ENCODE data around the gene OPTC. TPM values are rescaled to one million over a fixed set of nuclear protein-coding genes. Genes with fewer than 3 reads are reported as not detected.

The OPTC gene
- total and polyA plus RNA-seq, 9 donors, result 0.08 TPM; not detected in 8

GRCh38 chr1:203504400-203505250 lies 10.7 kb downstream of the OPTC start:
- no peaks in the 10 kb centered on the region for H3K36me3 ChIP-seq
- TF ChIP-seq POLR2A (IDR thresholded peaks at IDR 0.05) (no peak), EP300 (IDR thresholded peaks at IDR 0.05) (no peak)
- TF ChIP-seq, protein P1, sequence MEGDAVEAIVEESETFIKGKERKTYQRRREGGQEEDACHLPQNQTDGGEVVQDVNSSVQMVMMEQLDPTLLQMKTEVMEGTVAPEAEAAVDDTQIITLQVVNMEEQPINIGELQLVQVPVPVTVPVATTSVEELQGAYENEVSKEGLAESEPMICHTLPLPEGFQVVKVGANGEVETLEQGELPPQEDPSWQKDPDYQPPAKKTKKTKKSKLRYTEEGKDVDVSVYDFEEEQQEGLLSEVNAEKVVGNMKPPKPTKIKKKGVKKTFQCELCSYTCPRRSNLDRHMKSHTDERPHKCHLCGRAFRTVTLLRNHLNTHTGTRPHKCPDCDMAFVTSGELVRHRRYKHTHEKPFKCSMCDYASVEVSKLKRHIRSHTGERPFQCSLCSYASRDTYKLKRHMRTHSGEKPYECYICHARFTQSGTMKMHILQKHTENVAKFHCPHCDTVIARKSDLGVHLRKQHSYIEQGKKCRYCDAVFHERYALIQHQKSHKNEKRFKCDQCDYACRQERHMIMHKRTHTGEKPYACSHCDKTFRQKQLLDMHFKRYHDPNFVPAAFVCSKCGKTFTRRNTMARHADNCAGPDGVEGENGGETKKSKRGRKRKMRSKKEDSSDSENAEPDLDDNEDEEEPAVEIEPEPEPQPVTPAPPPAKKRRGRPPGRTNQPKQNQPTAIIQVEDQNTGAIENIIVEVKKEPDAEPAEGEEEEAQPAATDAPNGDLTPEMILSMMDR (IDR thresholded peaks at IDR 0.05), result peak; percentile 68 to 90 (median 86)
- intact Hi-C loops (cut with DNase I), result loop anchor here (2.0 to 10.0 kb wide), 5 partner anchors 120 to 198 kb away; partner anchors contain the start of gene ATP2B4 (in 4 of the 4)
- 33 to 34% (median 34%) methylated on average over 12 of the region's 12 CpGs for WGBS, 3 donors
- H3K4me1 ChIP-seq (ENCODE audit: insufficient read depth), result peaks cover 12% of the 10 kb centered on the region
- H3K27ac ChIP-seq, result no peak overlapping the region
- H3K9me3 ChIP-seq, result no peaks in the 10 kb centered on the region
- H3K4me3 ChIP-seq, result no peak overlapping the region
- DNase-seq, result peak; percentile 77 to 89 (median 86)
- H3K27me3 ChIP-seq, result no peaks in the 10 kb centered on the region

GRCh38 chr1:203505526-203506204 lies 11.7 kb downstream of the OPTC start:
- DNase-seq, result no peak
- H3K4me3 ChIP-seq, result no peak overlapping the region
- no peak overlapping the region for H3K27ac ChIP-seq
- TF ChIP-seq, protein P1 (IDR thresholded peaks at IDR 0.05), result no peak
- TF ChIP-seq POLR2A (IDR thresholded peaks at IDR 0.05), result no peak
- TF ChIP-seq EP300 (IDR thresholded peaks at IDR 0.05), result no peak
- no peaks in the 10 kb centered on the region for H3K36me3 ChIP-seq
- H3K4me1 ChIP-seq (ENCODE audit: insufficient read depth), result peaks cover 12% of the 10 kb centered on the region
- intact Hi-C loops (cut with DNase I), result loop anchor here (2.0 to 10.0 kb wide), 5 partner anchors 119 to 197 kb away; partner anchors contain the start of gene ATP2B4 (in 3 of the 4)
- WGBS, 3 donors, result 83 to 86% (median 84%) methylated on average over 8 of the region's 8 CpGs
- no peaks in the 10 kb centered on the region for H3K9me3 ChIP-seq
- H3K27me3 ChIP-seq, result no peaks in the 10 kb centered on the region

- H3K27ac ChIP-seq, result peak overlapping the region; percentile 35 to 64
- no peaks in the 10 kb centered on the region for H3K27me3 ChIP-seq
- DNase-seq, result peak; percentile 53 to 62 (median 55)
- no peaks in the 10 kb centered on the region for H3K36me3 ChIP-seq
- H3K4me1 ChIP-seq (ENCODE audit: insufficient read depth), result peaks cover 12% of the 10 kb centered on the region
- intact Hi-C loops (cut with DNase I), result loop anchor here in 3 of 4 donors (5.0 to 10.0 kb wide), 3 partner anchors 118 to 195 kb away; partner anchors contain the start of gene ATP2B4 (in 3 of the 3)
- no peak overlapping the region for H3K4me3 ChIP-seq
- no peak for TF ChIP-seq EP300 (IDR thresholded peaks at IDR 0.05)
- TF ChIP-seq, protein P1 (IDR thresholded peaks at IDR 0.05), result no peak
- no peak for TF ChIP-seq POLR2A (IDR thresholded peaks at IDR 0.05)
- no peaks in the 10 kb centered on the region for H3K9me3 ChIP-seq
- WGBS, 3 donors, result 26 to 36% (median 28%) methylated on average over 6 of the region's 6 CpGs
Observed at GRCh38 chr1:203506858-203507626, 13.1 kb downstream of the OPTC start.

DNA sequence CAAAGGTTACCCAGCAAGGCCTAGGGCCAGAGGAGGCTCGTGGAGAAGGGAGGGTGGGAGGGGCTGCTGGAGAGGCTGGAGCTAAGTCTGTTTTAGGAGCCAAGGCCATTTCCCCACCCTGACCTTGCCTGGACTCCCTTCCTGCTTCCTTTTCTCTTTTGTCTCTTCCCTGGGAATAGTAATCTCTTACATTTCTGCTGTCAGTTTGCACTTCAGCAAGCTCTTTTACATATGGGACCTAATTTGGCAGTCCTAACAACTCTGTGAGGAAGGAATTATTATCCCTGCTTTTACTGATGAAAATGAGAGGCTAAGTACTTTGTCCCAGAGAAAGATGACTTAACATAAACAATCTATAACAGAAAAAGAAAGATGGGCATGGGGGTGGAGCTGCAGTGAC lies 13.8 kb downstream of the OPTC start:
- Histone ChIP-seq H3K27me3 (no peaks in the 10 kb centered on the region), H3K4me3 (no peak overlapping the region), H3K27ac (peak overlapping the region; percentile 35 to 64), H3K4me1 (ENCODE audit: insufficient read depth) (peaks cover 12% of the 10 kb centered on the region), H3K36me3 (no peaks in the 10 kb centered on the region), H3K9me3 (no peaks in the 10 kb centered on the region)
- no peak for DNase-seq
- 0 to 17% (median 0%) methylated on average over 1 of the region's 1 CpG for WGBS, 3 donors
- TF ChIP-seq POLR2A (IDR thresholded peaks at IDR 0.05), result no peak
- TF ChIP-seq, protein P1 (IDR thresholded peaks at IDR 0.05), result no peak
- TF ChIP-seq EP300 (IDR thresholded peaks at IDR 0.05), result no peak
- intact Hi-C loops (cut with DNase I), result loop anchor here in 3 of 4 donors (5.0 to 10.0 kb wide), 3 partner anchors 117 to 195 kb away; partner anchors contain the start of gene ATP2B4 (in 3 of the 3)

Measured in ovary (tissue), 9 donors.